GM21390 (cell line): ENCODE results near the gene OR6C2.
"Not testable (repeated sequence)": the region's sequence is repeated elsewhere in the genome, so short reads cannot be mapped to it uniquely, and the experiment has no call there.

Source experiments
- ATAC-seq: cut with Tn5 transposase; IDR thresholded peaks from one replicate; pipeline ENCODE4 v1.9.1; 2021; ENCODE audit not compliant: unreplicated experiment

OR6C2 gene

GRCh38 chr12:55470088-55470829 lies 26.4 kb downstream of the OR6C2 start, which contains the start of gene OR6C70:
Gene OR6C70 (minus strand): TSS chr12:55470138. CDS start chr12:55470138, 0 bp downstream.
- no peak for ATAC-seq

DNA sequence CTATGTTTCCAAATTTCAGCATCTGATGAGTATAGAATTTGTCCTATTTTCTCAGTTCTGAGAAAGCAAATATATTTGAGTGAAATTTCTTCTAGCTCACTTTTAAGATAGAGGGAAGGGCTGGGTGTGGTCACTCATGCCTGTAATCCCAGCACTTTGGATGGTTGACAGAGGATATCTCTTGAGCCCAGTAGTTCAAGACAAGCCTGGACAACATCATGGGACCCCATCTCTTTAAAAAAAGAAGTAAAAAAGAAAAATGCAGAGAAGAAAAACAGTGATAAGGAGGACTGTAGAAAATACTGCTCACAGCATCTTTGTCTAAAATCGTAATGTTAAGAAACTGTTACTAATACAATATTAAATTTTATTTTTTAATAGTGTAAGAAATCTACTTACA lies 28.4 kb downstream of the OR6C2 start:
- ATAC-seq, result no peak

GRCh38 chr12:55479136-55479535 lies 35.3 kb downstream of the OR6C2 start:
- not testable (repeated sequence) for ATAC-seq

DNA sequence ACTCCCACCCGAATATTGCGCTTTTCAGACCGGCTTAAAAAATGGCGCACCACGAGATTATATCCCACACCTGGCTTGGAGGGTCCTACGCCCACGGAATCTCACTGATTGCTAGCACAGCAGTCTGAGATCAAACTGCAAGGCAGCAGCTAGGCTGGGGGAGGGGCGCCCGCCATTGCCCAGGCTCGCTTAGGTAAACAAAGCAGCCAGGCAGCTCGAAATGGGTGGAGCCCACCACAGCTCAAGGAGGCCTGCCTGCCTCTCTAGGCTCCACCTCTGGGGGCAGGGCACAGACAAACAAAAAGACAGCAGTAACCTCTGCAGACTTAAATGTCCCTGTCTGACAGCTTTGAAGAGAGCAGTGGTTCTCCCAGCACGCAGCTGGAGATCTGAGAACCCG lies 40.4 kb downstream of the OR6C2 start:
- ATAC-seq, result not testable (repeated sequence)

GRCh38 chr12:55492078-55492477 lies 48.2 kb downstream of the OR6C2 start, which contains the start of gene OR6C68:
Gene OR6C68 (plus strand): TSS chr12:55492378. CDS start chr12:55492378, 0 bp downstream.
- no peak for ATAC-seq

- no peak for ATAC-seq
These were observed 51.6 kb downstream of the OR6C2 start for GRCh38 chr12:55495490-55495889.

DNA sequence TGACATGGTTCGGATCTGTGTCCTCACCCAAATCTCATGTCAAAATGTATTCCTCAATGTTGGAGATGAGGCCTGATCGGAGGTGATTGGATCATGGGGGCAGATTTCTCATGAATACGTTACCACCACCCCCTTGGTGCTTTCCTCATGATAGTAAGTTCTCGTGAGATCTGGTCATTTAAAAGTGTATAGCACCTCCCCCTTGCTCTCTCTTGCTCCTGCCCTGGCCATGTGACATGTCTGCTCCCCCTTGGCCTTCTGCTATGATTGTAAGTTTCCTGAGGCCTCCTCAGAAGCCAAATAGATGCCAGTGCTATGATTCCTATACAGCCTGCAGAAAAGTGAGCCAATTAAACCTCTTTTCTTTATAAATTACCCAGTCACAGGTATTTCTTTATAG lies 55.4 kb downstream of the OR6C2 start:
- ATAC-seq, result no peak

GRCh38 chr12:55499810-55500252 lies 56.0 kb downstream of the OR6C2 start:
- ATAC-seq, result no peak

- ATAC-seq, result no peak
These were observed 57.7 kb downstream of the OR6C2 start for GRCh38 chr12:55501601-55502000.
